SJSA1 (cell line): ENCODE results near the gene HERC6. TPM values are rescaled to one million over a fixed set of nuclear protein-coding genes. Genes with fewer than 3 reads are reported as not detected.
"Not testable (repeated sequence)": the region's sequence is repeated elsewhere in the genome, so short reads cannot be mapped to it uniquely, and the experiment has no call there.

ENCODE experiments used
- DNase-seq, 2 experiments: peaks; one replicate each; pipeline ENCODE4 v3.0.0-alpha.2; 2015 to 2020; ENCODE audit warnings: low spot score in 2 of 2, low read depth in 1 of 2
- H3K27ac ChIP-seq: fragments of 250-450 bp; sonication (Bioruptor Pico); 2 replicates; pipeline ENCODE4 v1.5.1; 2020; ENCODE audit warnings: mild to moderate bottlenecking, moderate library complexity
- H3K27me3 ChIP-seq: fragments of 250-450 bp; sonication (Bioruptor Pico); replicated peaks from 2 replicates; pipeline ENCODE4 v1.5.1; 2020; ENCODE audit warnings: mild to moderate bottlenecking, moderate library complexity
- H3K36me3 ChIP-seq: fragments of 250-450 bp; sonication (Bioruptor Pico); 2 replicates; pipeline ENCODE4 v1.5.1; 2020; ENCODE audit warnings: mild to moderate bottlenecking
- H3K4me1 ChIP-seq: fragments of 250-450 bp; sonication (Bioruptor Pico); replicated peaks from 2 replicates; pipeline ENCODE4 v1.6.1; 2021; ENCODE audit warnings: mild to moderate bottlenecking
- H3K4me3 ChIP-seq: fragments of 250-450 bp; sonication (Bioruptor Pico); 2 replicates; pipeline ENCODE4 v1.5.1; 2020; ENCODE audit warnings: mild to moderate bottlenecking
- H3K9me3 ChIP-seq: fragments of 250-450 bp; sonication (Bioruptor Pico); replicated peaks from 2 replicates; pipeline ENCODE4 v1.5.1; 2020; ENCODE audit warnings: mild to moderate bottlenecking
- total RNA-seq: library from RNA; depleted of rRNA; stranded (reverse); fragments of >200 nt; shearing (Covaris generic); gene quantifications from 2 replicates; pipeline ENCODE4 v1.2.3, GENCODE V29; 2014

Gene HERC6
- total RNA-seq, 1 experiment from 2014 or later = 2.1 TPM

- Histone ChIP-seq H3K4me3 (no peak overlapping the region), H3K36me3 (no peaks in the 10 kb centered on the region), H3K27me3 (no peaks in the 10 kb centered on the region), H3K4me1 (no peaks in the 10 kb centered on the region), H3K27ac (no peak overlapping the region), H3K9me3 (peaks cover 3% of the 10 kb centered on the region; the same call in 1 of the 2 replicates)
- no peak for DNase-seq
These were observed 18.4 kb upstream of the HERC6 start for GRCh38 chr4:88360256-88360655.

- no peak overlapping the region for H3K4me3 ChIP-seq
- H3K27ac ChIP-seq = no peak overlapping the region
- peaks cover 3% of the 10 kb centered on the region; the same call in 1 of the 2 replicates for H3K9me3 ChIP-seq
- no peak for DNase-seq
- no peaks in the 10 kb centered on the region for H3K36me3 ChIP-seq
- no peaks in the 10 kb centered on the region for H3K27me3 ChIP-seq
- no peaks in the 10 kb centered on the region for H3K4me1 ChIP-seq
These were observed 17.9 kb upstream of the HERC6 start for GRCh38 chr4:88360791-88361190.

GRCh38 chr4:88361217-88361773 is 17.4 kb upstream of the HERC6 start:
- not testable (repeated sequence) for H3K9me3 ChIP-seq, DNase-seq, H3K36me3 ChIP-seq, H3K27ac ChIP-seq, H3K27me3 ChIP-seq, H3K4me1 ChIP-seq, H3K4me3 ChIP-seq

GRCh38 chr4:88366460-88366859 is 12.2 kb upstream of the HERC6 start:
- Histone ChIP-seq H3K27me3 (no peaks in the 10 kb centered on the region), H3K4me3 (no peak overlapping the region), H3K4me1 (no peaks in the 10 kb centered on the region), H3K36me3 (no peaks in the 10 kb centered on the region), H3K27ac (no peak overlapping the region), H3K9me3 (no peaks in the 10 kb centered on the region)
- no peak for DNase-seq

GRCh38 chr4:88367826-88368225 is 10.8 kb upstream of the HERC6 start:
- no peak for DNase-seq
- H3K36me3 ChIP-seq = no peaks in the 10 kb centered on the region
- no peaks in the 10 kb centered on the region for H3K9me3 ChIP-seq
- H3K4me1 ChIP-seq = no peaks in the 10 kb centered on the region
- H3K4me3 ChIP-seq = no peak overlapping the region
- no peak overlapping the region for H3K27ac ChIP-seq
- H3K27me3 ChIP-seq = 0 out of 2 replicates have a peak, but pooled peaks cover 3% of the 10 kb centered on the region

- H3K36me3 ChIP-seq, H3K4me1 ChIP-seq, H3K4me3 ChIP-seq, H3K27ac ChIP-seq, H3K27me3 ChIP-seq, DNase-seq, H3K9me3 ChIP-seq: not testable (repeated sequence)
These were observed 9.4 kb upstream of the HERC6 start for GRCh38 chr4:88369180-88369812.

GRCh38 chr4:88381123-88381522 is 2.5 kb downstream of the HERC6 start:
- Histone ChIP-seq H3K4me3 (no peak overlapping the region), H3K36me3 (0 out of 2 replicates have a peak, but pooled peaks cover 3% of the 10 kb centered on the region), H3K4me1 (no peaks in the 10 kb centered on the region), H3K27me3 (no peaks in the 10 kb centered on the region), H3K9me3 (no peaks in the 10 kb centered on the region), H3K27ac (no peak overlapping the region)
- no peak for DNase-seq

- Histone ChIP-seq H3K4me3 (no peak overlapping the region), H3K27ac (no peak overlapping the region), H3K9me3 (no peaks in the 10 kb centered on the region), H3K36me3 (0 out of 2 replicates have a peak, but pooled peaks cover 3% of the 10 kb centered on the region), H3K4me1 (no peaks in the 10 kb centered on the region), H3K27me3 (no peaks in the 10 kb centered on the region)
- DNase-seq = no peak
These were observed 4.0 kb downstream of the HERC6 start for GRCh38 chr4:88382621-88383020.

GRCh38 chr4:88390128-88390527 is 11.5 kb downstream of the HERC6 start:
- H3K27ac ChIP-seq = no peak overlapping the region
- no peaks in the 10 kb centered on the region for H3K27me3 ChIP-seq
- no peaks in the 10 kb centered on the region for H3K9me3 ChIP-seq
- no peak overlapping the region for H3K4me3 ChIP-seq
- no peaks in the 10 kb centered on the region for H3K36me3 ChIP-seq
- no peak for DNase-seq
- no peaks in the 10 kb centered on the region for H3K4me1 ChIP-seq

- no peak overlapping the region for H3K27ac ChIP-seq
- H3K27me3 ChIP-seq = no peaks in the 10 kb centered on the region
- no peak overlapping the region for H3K4me3 ChIP-seq
- H3K9me3 ChIP-seq = no peaks in the 10 kb centered on the region
- no peaks in the 10 kb centered on the region for H3K36me3 ChIP-seq
- H3K4me1 ChIP-seq = no peaks in the 10 kb centered on the region
- no peak for DNase-seq
These were observed 13.1 kb downstream of the HERC6 start for GRCh38 chr4:88391703-88392102.

GRCh38 chr4:88396681-88397080 is 18.0 kb downstream of the HERC6 start:
- H3K4me3 ChIP-seq = no peak overlapping the region

GRCh38 chr4:88398381-88398780 is 19.7 kb downstream of the HERC6 start:
- no peaks in the 10 kb centered on the region for H3K4me1 ChIP-seq
- H3K4me3 ChIP-seq = no peak overlapping the region
- DNase-seq = no peak
- no peaks in the 10 kb centered on the region for H3K36me3 ChIP-seq
- no peaks in the 10 kb centered on the region for H3K9me3 ChIP-seq
- H3K27me3 ChIP-seq = no peaks in the 10 kb centered on the region
- H3K27ac ChIP-seq = no peak overlapping the region

More at GRCh38 chr4:88396681-88397080, 18.0 kb downstream of the HERC6 start:
- no peaks in the 10 kb centered on the region for H3K4me1 ChIP-seq
- no peaks in the 10 kb centered on the region for H3K9me3 ChIP-seq
- H3K36me3 ChIP-seq = no peaks in the 10 kb centered on the region
- no peaks in the 10 kb centered on the region for H3K27me3 ChIP-seq
- H3K27ac ChIP-seq = no peak overlapping the region
- no peak for DNase-seq

GRCh38 chr4:88409206-88409605 is 30.6 kb downstream of the HERC6 start:
- Histone ChIP-seq H3K4me3 (no peak overlapping the region), H3K9me3 (no peaks in the 10 kb centered on the region; the same call in 1 of the 2 replicates), H3K36me3 (no peaks in the 10 kb centered on the region), H3K27me3 (no peaks in the 10 kb centered on the region), H3K4me1 (no peaks in the 10 kb centered on the region), H3K27ac (no peak overlapping the region)
- no peak for DNase-seq

- Histone ChIP-seq H3K27ac (no peak overlapping the region), H3K4me1 (no peaks in the 10 kb centered on the region), H3K4me3 (no peak overlapping the region), H3K9me3 (no peaks in the 10 kb centered on the region; the same call in 1 of the 2 replicates), H3K27me3 (no peaks in the 10 kb centered on the region), H3K36me3 (no peaks in the 10 kb centered on the region)
- DNase-seq = no peak
These were observed 31.1 kb downstream of the HERC6 start for GRCh38 chr4:88409789-88410188.
